Neuron (in vitro differentiated cells): ENCODE measurements around the gene HOXB8.

Experiments used
- H2AFZ ChIP-seq: one replicate; pipeline ENCODE4 v1.6.1; 2013; ENCODE audit warnings: low read depth, mild to moderate bottlenecking, inconsistent platforms, low read length, moderate library complexity
- H3K27me3 ChIP-seq: one replicate; pipeline ENCODE4 v1.6.1; 2013; ENCODE audit warnings: low read length; ENCODE audit not compliant: insufficient read depth
- H3K36me3 ChIP-seq: one replicate; pipeline ENCODE4 v1.6.1; 2013; ENCODE audit warnings: low read length; ENCODE audit not compliant: insufficient read depth
- H3K4me1 ChIP-seq: one replicate; pipeline ENCODE4 v1.6.1; 2013; ENCODE audit warnings: low read length; ENCODE audit not compliant: insufficient read depth
- H3K4me3 ChIP-seq: 2 replicates; pipeline ENCODE4 v1.5.1; 2013; ENCODE audit warnings: mild to moderate bottlenecking, low read length, moderate library complexity
- H3K9me3 ChIP-seq: one replicate; pipeline ENCODE4 v1.6.1; 2013; ENCODE audit warnings: low read length

Gene HOXB8

DNA sequence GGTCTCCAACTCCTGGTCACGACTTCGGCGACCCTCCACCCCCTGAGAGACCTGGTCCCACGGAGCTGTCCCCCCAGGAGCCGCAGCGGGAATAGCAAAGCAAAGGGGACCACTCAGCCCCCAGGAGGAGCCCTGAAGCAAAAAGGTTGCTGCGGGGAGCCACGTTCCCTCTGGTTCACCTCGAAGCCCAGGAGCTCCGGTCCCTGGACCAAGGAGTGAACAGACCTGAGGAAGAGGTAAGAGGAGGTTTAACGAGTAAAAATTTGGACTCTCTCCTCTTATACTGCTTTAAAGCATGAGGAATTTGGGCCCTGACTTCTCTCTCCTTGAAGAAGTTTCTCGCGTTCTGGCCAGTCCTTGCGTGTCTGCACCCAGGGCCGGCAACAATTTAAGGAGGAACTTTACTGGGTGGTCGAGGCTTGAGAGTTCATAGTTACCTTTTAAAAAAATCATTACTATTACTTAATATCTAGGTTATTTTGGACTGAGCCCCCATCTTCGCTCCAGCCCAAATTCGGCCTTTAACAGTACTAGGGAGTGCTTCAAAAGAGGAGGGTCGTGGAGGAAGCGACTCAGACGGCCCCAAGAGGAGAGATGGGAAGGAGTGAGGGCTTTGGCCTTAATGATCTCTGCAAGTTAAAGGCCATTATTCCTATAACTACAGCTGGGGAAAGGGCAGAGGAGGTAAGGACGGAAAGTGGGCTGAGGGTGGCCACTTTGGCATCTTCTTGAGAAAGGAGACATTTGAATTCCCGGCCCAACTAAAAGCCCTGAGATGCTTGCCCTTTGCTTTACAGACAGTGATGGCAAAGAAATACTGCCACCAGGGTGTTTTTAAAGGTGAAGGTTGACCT lies 28.0 kb upstream of the HOXB8 start:
- Histone ChIP-seq H3K36me3 (no peaks in the 10 kb centered on the region), H3K4me1 (no peaks in the 10 kb centered on the region), H2AFZ (no peak overlapping the region), H3K27me3 (peaks cover 99% of the 10 kb centered on the region), H3K9me3 (no peaks in the 10 kb centered on the region), H3K4me3 (no peak overlapping the region)

GRCh38 chr17:48642059-48642842 lies 27.2 kb upstream of the HOXB8 start:
- Histone ChIP-seq H3K4me3 (no peak overlapping the region), H3K4me1 (no peaks in the 10 kb centered on the region), H3K36me3 (no peaks in the 10 kb centered on the region), H2AFZ (no peak overlapping the region), H3K27me3 (peaks cover 99% of the 10 kb centered on the region), H3K9me3 (no peaks in the 10 kb centered on the region)

DNA sequence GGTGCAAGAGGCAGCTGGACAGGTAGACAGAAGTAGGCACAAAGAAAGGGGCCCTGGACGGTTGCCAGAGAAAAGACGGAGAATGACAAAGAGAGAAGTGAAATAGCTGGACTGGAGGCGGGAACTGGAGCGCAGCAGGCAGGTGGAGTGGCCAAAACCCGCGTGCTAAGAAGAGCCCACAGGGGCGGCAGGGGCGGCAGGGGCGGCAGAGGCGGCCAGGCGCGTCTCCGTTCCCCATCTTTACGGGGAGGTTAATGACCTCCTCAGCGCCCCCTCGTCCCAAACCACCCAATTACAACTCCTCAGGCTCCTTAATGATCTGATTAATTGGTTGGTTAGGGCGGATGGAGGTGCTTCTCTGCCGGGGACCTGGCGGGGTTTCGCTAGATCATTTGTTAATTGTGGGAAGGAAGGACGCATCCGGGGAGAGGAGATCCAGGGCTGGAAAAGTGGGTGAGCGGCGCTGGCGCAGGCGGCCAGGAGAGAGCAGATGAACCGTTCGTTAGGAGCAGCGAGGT lies 26.5 kb upstream of the HOXB8 start:
- peaks cover 100% of the 10 kb centered on the region for H3K27me3 ChIP-seq
- H3K4me3 ChIP-seq, result no peak overlapping the region
- no peaks in the 10 kb centered on the region for H3K4me1 ChIP-seq
- H2AFZ ChIP-seq, result no peak overlapping the region
- no peaks in the 10 kb centered on the region for H3K36me3 ChIP-seq
- H3K9me3 ChIP-seq, result no peaks in the 10 kb centered on the region

GRCh38 chr17:48640858-48641180 lies 25.7 kb upstream of the HOXB8 start:
- Histone ChIP-seq H3K36me3 (no peaks in the 10 kb centered on the region), H2AFZ (no peak overlapping the region), H3K4me1 (no peaks in the 10 kb centered on the region), H3K9me3 (no peaks in the 10 kb centered on the region), H3K4me3 (no peak overlapping the region), H3K27me3 (peaks cover 97% of the 10 kb centered on the region)

DNA sequence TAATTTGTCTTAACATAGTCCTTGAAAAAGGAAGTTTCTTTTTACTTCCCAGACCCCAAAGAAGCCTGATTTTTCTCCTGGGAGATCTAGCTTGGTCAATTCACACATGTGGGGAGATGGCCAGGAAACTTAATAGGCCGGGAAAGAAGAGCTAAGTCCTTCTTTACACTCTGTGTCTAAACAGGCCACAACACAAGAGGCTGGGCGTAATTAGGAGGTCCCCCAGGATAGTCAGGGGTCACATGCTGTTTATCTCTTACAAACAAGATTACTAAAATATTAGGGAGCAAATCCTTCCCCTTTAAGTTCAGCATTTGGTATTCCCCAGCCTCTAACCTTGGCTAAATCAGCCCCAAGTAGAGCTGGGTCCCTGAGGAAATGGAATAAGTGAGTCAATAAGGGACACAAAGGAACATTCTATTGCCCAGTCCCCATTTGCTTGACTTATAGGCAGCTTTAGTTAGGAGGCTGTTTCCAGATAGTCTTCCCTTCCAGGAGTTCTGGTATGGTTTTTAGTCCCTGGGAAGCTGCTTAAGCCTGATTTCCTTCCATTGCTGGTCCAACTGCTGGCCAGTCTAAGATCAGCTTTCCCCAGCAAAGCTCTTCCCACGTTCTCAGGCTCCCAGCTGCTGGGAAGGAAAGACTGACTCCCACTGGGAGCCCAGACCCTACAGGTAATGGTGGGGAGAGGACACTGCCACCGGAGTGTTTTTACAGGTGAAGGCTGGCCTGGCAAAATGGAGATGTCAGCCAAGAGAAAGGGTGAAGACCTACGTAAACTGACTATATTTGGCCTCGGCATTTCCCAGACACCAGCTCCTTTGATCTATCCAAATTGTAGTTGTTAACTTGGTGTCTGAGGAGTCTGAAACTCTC lies 25.1 kb upstream of the HOXB8 start:
- peaks cover 97% of the 10 kb centered on the region for H3K27me3 ChIP-seq
- no peaks in the 10 kb centered on the region for H3K36me3 ChIP-seq
- no peaks in the 10 kb centered on the region for H3K9me3 ChIP-seq
- no peak overlapping the region for H2AFZ ChIP-seq
- no peak overlapping the region for H3K4me3 ChIP-seq
- no peaks in the 10 kb centered on the region for H3K4me1 ChIP-seq

DNA sequence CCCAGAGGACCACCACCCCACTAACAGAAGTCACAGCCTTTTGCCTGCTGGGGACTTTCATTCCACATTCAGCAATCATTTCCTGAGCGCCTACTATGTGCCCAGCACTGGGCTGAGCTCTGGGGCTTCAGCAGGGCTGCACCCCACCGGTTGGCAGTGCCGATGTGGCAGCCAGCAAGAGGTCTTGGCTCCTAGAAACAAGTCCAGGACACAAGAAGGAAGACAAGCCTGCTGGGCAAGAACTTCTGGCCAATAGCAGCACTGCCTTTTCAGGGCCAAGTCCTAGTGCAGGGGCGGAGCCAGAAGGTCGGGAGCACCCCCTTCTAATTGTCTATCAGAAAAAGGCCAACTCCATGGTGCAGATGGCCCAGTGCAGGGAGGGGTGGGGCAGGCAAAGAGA lies 24.0 kb upstream of the HOXB8 start:
- Histone ChIP-seq H2AFZ (no peak overlapping the region), H3K27me3 (peaks cover 97% of the 10 kb centered on the region), H3K4me1 (no peaks in the 10 kb centered on the region), H3K4me3 (no peak overlapping the region), H3K36me3 (no peaks in the 10 kb centered on the region), H3K9me3 (no peaks in the 10 kb centered on the region)

- Histone ChIP-seq H3K4me3 (no peak overlapping the region), H3K36me3 (no peaks in the 10 kb centered on the region), H3K4me1 (no peaks in the 10 kb centered on the region), H3K27me3 (peaks cover 95% of the 10 kb centered on the region), H3K9me3 (no peaks in the 10 kb centered on the region), H2AFZ (no peak overlapping the region)
Observed at GRCh38 chr17:48637323-48638260, 22.5 kb upstream of the HOXB8 start.

DNA sequence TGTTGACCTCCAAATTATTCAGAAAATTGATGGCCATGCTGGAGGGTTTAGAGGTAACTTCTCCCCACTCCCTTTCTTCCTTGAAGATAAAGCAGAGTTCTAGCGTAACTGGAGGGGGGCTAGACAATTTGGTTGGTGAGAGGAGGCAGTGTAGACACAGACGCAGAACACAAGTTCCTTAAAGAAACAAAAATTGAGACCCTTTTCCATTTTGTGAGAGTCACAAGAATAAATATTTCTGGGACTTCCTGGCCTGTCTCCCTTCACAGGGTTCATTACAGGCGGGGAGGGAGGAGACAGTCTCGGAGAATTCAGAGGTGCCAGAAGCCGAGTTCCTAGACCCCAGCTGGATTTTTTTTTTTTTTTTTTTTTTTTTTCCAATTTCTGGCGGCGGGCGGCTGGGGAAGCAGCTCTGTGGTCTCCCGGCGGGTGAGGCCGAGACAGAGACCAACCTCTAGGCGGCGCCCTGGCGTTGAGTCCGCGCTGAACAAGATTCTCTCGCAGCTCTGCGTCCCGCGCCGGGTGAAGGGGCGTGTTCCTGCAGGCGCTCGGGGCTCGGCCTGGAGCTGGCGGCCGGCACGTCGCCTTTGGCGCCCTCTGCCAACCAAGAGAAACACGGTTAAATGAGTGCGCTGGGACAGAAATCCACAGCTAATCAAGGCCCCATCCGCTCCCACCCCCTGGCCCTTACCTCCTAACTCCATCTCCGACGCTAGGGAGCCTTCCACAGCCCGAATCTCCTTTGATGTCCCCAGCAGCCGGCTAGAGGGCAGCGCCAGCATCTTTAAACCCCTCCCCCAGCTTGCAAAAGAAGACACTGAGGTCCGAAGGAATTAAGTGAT lies 21.3 kb upstream of the HOXB8 start:
- H3K27me3 ChIP-seq, result peaks cover 95% of the 10 kb centered on the region

GRCh38 chr17:48634493-48635208 lies 19.6 kb upstream of the HOXB8 start:
- Histone ChIP-seq H3K36me3 (no peaks in the 10 kb centered on the region), H3K4me1 (no peaks in the 10 kb centered on the region), H3K4me3 (no peak overlapping the region), H3K9me3 (no peaks in the 10 kb centered on the region), H2AFZ (no peak overlapping the region), H3K27me3 (peaks cover 95% of the 10 kb centered on the region)

More for the DNA sequence above, 21.3 kb upstream of the HOXB8 start:
- H3K4me3 ChIP-seq, result no peak overlapping the region
- no peaks in the 10 kb centered on the region for H3K36me3 ChIP-seq
- H3K4me1 ChIP-seq, result no peaks in the 10 kb centered on the region
- no peaks in the 10 kb centered on the region for H3K9me3 ChIP-seq
- no peak overlapping the region for H2AFZ ChIP-seq

- peaks cover 95% of the 10 kb centered on the region for H3K27me3 ChIP-seq
- H3K4me3 ChIP-seq, result no peak overlapping the region
- no peaks in the 10 kb centered on the region for H3K4me1 ChIP-seq
- H3K36me3 ChIP-seq, result no peaks in the 10 kb centered on the region
- no peaks in the 10 kb centered on the region for H3K9me3 ChIP-seq
- H2AFZ ChIP-seq, result no peak overlapping the region
Observed at GRCh38 chr17:48633266-48633677, 18.2 kb upstream of the HOXB8 start.
